Liver (tissue), 9 donors: ENCODE data around the gene GRIN1. TPM values are rescaled to one million over a fixed set of nuclear protein-coding genes. Genes with fewer than 3 reads are reported as not detected.

Experiments used
- DNase-seq: peaks from one replicate; pipeline ENCODE4 v3.0.0-alpha.2; 2017; ENCODE audit warnings: low spot score
- H3K27ac ChIP-seq, 2 donors: one replicate each; pipeline ENCODE4 v1.7.0; 2013; ENCODE audit warnings: inconsistent platforms in 2 of 2, low read length in 2 of 2, control low read depth in 1 of 2, low read depth in 1 of 2, mild to moderate bottlenecking in 1 of 2
- H3K27me3 ChIP-seq, 4 donors: one replicate each; pipeline versions ENCODE4 v1.6.1 to v1.7.0; 2013; ENCODE audit warnings: low read length in 3 of 4, inconsistent platforms in 1 of 4, mild to moderate bottlenecking in 1 of 4, moderate library complexity in 1 of 4; ENCODE audit not compliant: control insufficient read depth in 4 of 4, insufficient read depth in 4 of 4
- H3K36me3 ChIP-seq, 4 donors: one replicate each; pipeline versions ENCODE4 v1.6.1 to v1.7.0; 2013; ENCODE audit warnings: low read length in 3 of 4, mild to moderate bottlenecking in 3 of 4, low read depth in 1 of 4, moderate library complexity in 1 of 4; ENCODE audit not compliant: control insufficient read depth in 4 of 4, insufficient read depth in 3 of 4
- H3K4me1 ChIP-seq, 4 donors: one replicate each; pipeline versions ENCODE4 v1.6.1 to v1.7.0; 2013; ENCODE audit warnings: low read length in 3 of 4, mild to moderate bottlenecking in 3 of 4, moderate library complexity in 1 of 4; ENCODE audit not compliant: control insufficient read depth in 4 of 4, insufficient read depth in 4 of 4
- H3K4me3 ChIP-seq, 3 donors: one replicate each; pipeline versions ENCODE4 v1.6.1 to v1.7.0; 2013; ENCODE audit warnings: low read length in 3 of 3, control low read depth in 1 of 3, low read depth in 1 of 3, mild to moderate bottlenecking in 1 of 3
- H3K9ac ChIP-seq, 2 donors: one replicate each; pipeline ENCODE4 v1.7.0; 2013; ENCODE audit warnings: low read length in 2 of 2, mild to moderate bottlenecking in 2 of 2, moderate library complexity in 2 of 2, control low read depth in 1 of 2, low read depth in 1 of 2
- H3K9me3 ChIP-seq, 4 donors: one replicate each; pipeline versions ENCODE4 v1.6.1 to v1.7.0; 2013; ENCODE audit warnings: low read length in 3 of 4; ENCODE audit not compliant: control insufficient read depth in 4 of 4
- CTCF ChIP-seq: fragments of 150-350 bp; IDR thresholded peaks from 2 replicates; pipeline ENCODE4 v1.5.1; 2017; ENCODE audit warnings: improper control_type of control experiment, low read depth, low read length; ENCODE audit not compliant: missing input control
- FOXA1 ChIP-seq: IDR thresholded peaks from 2 replicates; pipeline ENCODE4 v1.6.1; 2016; ENCODE audit warnings: antibody characterized with exemption
- FOXA2 ChIP-seq: IDR thresholded peaks from 2 replicates; pipeline ENCODE4 v1.6.1; 2016; ENCODE audit warnings: antibody characterized with exemption
- GABPA ChIP-seq, 2 donors: IDR thresholded peaks in 1 of 2; conservative IDR thresholded peaks in 1 of 2; 2 replicates each; pipeline ENCODE4 v1.6.1; 2016; ENCODE audit warnings: antibody characterized with exemption in 2 of 2, mild to moderate bottlenecking in 1 of 2, moderate library complexity in 1 of 2
- HNF4G ChIP-seq: IDR thresholded peaks from 2 replicates; pipeline ENCODE4 v1.6.1; 2016; ENCODE audit warnings: antibody characterized with exemption
- JUND ChIP-seq, 2 donors: IDR thresholded peaks; 2 replicates each; pipeline ENCODE4 v1.6.1; 2016; ENCODE audit warnings: antibody characterized with exemption in 2 of 2
- MAX ChIP-seq: IDR thresholded peaks from 2 replicates; pipeline ENCODE4 v1.6.1; 2016; ENCODE audit warnings: antibody characterized with exemption
- RAD21 ChIP-seq, 2 donors: IDR thresholded peaks; 2 replicates each; pipeline ENCODE4 v1.6.1; 2016; ENCODE audit warnings: antibody characterized with exemption in 2 of 2, mild to moderate bottlenecking in 2 of 2
- RXRA ChIP-seq, 2 donors: IDR thresholded peaks; 2 replicates each; pipeline ENCODE4 v1.6.1; 2017 to 2018; ENCODE audit warnings: antibody characterized with exemption in 2 of 2, mild to moderate bottlenecking in 1 of 2
- SP1 ChIP-seq: IDR thresholded peaks from 2 replicates; pipeline ENCODE4 v1.6.1; 2018; ENCODE audit warnings: antibody characterized with exemption, mild to moderate bottlenecking
- YY1 ChIP-seq: IDR thresholded peaks from 2 replicates; pipeline ENCODE4 v1.6.1; 2016; ENCODE audit warnings: antibody characterized with exemption, mild to moderate bottlenecking
- ZBTB33 ChIP-seq: IDR thresholded peaks from 2 replicates; pipeline ENCODE4 v1.6.1; 2016; ENCODE audit warnings: antibody characterized with exemption
- WGBS: extraction: QIAGEN DNeasy Blood & Tissue Kit; methylation state at CpG from one replicate; pipeline ENCODE4 v1.1.7; 2013; 5-methylcytosine and 5-hydroxymethylcytosine counted together
- polyA plus RNA-seq, 2 donors: library from polyadenylated mRNA; stranded (reverse) in 1 of 2; unstranded in 1 of 2; fragments of 200-250 nt in 1 of 2; fragments of >200 nt in 1 of 2; fragmentation: Nextera tagmentation in 1 of 2; extraction: Ambion mirVana in 1 of 2; gene quantifications; one replicate each; pipeline versions ENCODE4 v1.2.1 to v1.2.3, GENCODE V29; 2013 to 2015
- total RNA-seq, 2 donors: library from RNA; depleted of rRNA; stranded (reverse); fragments of >200 nt; gene quantifications; one replicate each; pipeline ENCODE4 v1.2.3, GENCODE V29; 2014
- donor health status: healthy.
- donor health status: healthy.
- donor health status: healthy.
- donor health status: healthy.
- donor health status: healthy.

Gene GRIN1
- total and polyA plus RNA-seq, 4 donors = 0.05 TPM; not detected in 3

GRCh38 chr9:137205126-137206069 is 66.4 kb downstream of the GRIN1 start, which contains the start of the genes NDOR1 and TMEM203 (continued):
- TF ChIP-seq CTCF (peak; percentile 4), HNF4G (no peak), JUND (IDR thresholded peaks at IDR 0.05) (no peak), MAX (no peak), ZBTB33 (no peak), YY1 (peak; percentile 94), SP1 (no peak)

- Histone ChIP-seq H3K4me3 (peak overlapping the region in 1 of 3 donors; percentile 96), H3K9ac (no peak overlapping the region), H3K9me3 (no peaks in the 10 kb centered on the region), H3K27ac (no peak overlapping the region), H3K36me3 (peaks cover 0 to 5% (median 0%) of the 10 kb centered on the region in 4 donors), H3K4me1 (peaks cover 20 to 53% (median 48%) of the 10 kb centered on the region in 4 donors), H3K27me3 (no peaks in the 10 kb centered on the region)
- WGBS = 79% methylated on average over 7 of the region's 7 CpGs
- TF ChIP-seq YY1 = no peak
- TF ChIP-seq FOXA1 = no peak
- TF ChIP-seq RXRA (IDR thresholded peaks at IDR 0.05) = no peak
- DNase-seq = no peak
Measured at GRCh38 chr9:137206602-137207001, 67.6 kb downstream of the GRIN1 start.

- H3K27me3 ChIP-seq = no peaks in the 10 kb centered on the region
- H3K27ac ChIP-seq = no peak overlapping the region
- 88% methylated on average over 13 of the region's 13 CpGs for WGBS
- peaks cover 0 to 11% (median under 1%) of the 10 kb centered on the region in 4 donors for H3K36me3 ChIP-seq
- H3K4me3 ChIP-seq = no peak overlapping the region
- no peak for DNase-seq
- H3K9ac ChIP-seq = no peak overlapping the region
- H3K9me3 ChIP-seq = no peaks in the 10 kb centered on the region
- no peak for TF ChIP-seq GABPA (IDR thresholded peaks at IDR 0.05 in 1 of 2, conservative IDR thresholded peaks at IDR 0.05 in 1 of 2)
- TF ChIP-seq YY1 = no peak
- no peak for TF ChIP-seq HNF4G
- TF ChIP-seq FOXA2 = no peak
- TF ChIP-seq RAD21 (IDR thresholded peaks at IDR 0.05) = no peak
- TF ChIP-seq RXRA (IDR thresholded peaks at IDR 0.05) = no peak
- H3K4me1 ChIP-seq = peaks cover 0 to 9% (median 6%) of the 10 kb centered on the region in 4 donors
Measured at GRCh38 chr9:137211532-137211931, 72.6 kb downstream of the GRIN1 start.
